Lower leg skin (tissue), 3 donors: ENCODE results near the gene RMND1.

Source experiments
- POLR2A ChIP-seq, 2 donors: fragments of 450-650 bp; IDR thresholded peaks; one replicate each; pipeline ENCODE4 v1.6.1; 2016 to 2017; ENCODE audit warnings: antibody characterized with exemption in 2 of 2, mild to moderate bottlenecking in 1 of 2, moderate library complexity in 1 of 2
- TF ChIP-seq, protein P1 (sequence below), 3 donors: fragments of 450-650 bp; IDR thresholded peaks; one replicate each; pipeline ENCODE4 v1.5.1; 2016; ENCODE audit warnings: antibody characterized with exemption in 3 of 3, mild to moderate bottlenecking in 3 of 3, moderate library complexity in 2 of 3

DNA sequence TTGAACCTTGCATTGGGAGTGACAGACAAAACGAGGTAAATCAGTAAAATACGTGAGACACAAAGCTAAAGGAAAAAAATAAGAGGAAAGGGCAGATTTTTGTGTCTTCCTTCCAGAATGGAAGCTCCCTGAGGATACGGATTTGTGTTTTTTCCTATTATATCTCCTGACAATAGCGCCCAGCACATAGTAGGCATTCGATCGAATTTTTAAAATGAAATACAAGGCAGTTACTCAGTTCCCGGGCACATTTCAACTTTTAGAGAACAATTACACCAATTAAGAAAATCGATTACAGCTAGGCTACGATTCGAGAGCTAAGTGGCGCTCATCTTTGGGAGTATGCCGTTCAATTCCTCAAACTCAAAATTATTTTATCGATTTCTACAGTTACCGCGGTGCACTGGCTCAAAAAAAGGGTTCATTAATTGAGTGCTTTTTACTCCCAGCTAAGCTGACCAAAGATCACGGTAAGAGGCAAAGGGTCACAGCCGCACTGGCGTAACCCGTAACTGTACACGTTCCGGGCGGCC, 443 bp downstream of the RMND1 start:
- TF ChIP-seq POLR2A (IDR thresholded peaks at IDR 0.05), result no peak
- TF ChIP-seq, protein P1, sequence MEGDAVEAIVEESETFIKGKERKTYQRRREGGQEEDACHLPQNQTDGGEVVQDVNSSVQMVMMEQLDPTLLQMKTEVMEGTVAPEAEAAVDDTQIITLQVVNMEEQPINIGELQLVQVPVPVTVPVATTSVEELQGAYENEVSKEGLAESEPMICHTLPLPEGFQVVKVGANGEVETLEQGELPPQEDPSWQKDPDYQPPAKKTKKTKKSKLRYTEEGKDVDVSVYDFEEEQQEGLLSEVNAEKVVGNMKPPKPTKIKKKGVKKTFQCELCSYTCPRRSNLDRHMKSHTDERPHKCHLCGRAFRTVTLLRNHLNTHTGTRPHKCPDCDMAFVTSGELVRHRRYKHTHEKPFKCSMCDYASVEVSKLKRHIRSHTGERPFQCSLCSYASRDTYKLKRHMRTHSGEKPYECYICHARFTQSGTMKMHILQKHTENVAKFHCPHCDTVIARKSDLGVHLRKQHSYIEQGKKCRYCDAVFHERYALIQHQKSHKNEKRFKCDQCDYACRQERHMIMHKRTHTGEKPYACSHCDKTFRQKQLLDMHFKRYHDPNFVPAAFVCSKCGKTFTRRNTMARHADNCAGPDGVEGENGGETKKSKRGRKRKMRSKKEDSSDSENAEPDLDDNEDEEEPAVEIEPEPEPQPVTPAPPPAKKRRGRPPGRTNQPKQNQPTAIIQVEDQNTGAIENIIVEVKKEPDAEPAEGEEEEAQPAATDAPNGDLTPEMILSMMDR (IDR thresholded peaks at IDR 0.05), result no peak
